Measurements from ENCODE around the gene CDK10.

CDK10 gene

DNA sequence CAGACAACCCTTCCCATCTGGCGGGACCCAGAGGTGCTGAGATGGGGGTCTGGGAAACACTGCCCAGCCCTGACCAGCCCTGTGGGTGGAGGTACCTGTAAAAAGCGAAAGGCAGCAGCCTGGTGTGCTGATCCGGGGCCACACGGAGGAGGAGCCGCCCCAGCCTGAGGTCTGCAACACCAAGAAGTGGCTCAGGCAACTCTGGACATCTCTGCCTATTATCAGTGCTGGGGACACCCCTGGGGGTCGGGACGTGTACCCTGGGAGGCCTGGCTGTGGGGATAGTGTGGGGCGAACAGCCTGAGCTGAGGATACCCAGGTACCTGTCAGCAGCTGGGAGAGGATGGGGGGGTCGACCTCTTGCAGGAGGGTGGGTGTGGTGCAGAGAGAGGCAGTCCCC lies 52.9 kb downstream of the CDK10 start:
- H4K20me1 ChIP-seq, result peaks cover 69% of the 10 kb centered on the region
- H3K27ac ChIP-seq, result no peak overlapping the region
- H3K36me3 ChIP-seq, result peaks cover 100% of the 10 kb centered on the region
- no peaks in the 10 kb centered on the region for H3K9me3 ChIP-seq
- no peaks in the 10 kb centered on the region for H3K27me3 ChIP-seq
- H3K9ac ChIP-seq, result no peak overlapping the region
- H3K4me1 ChIP-seq, result peaks cover 19% of the 10 kb centered on the region
- H3K4me3 ChIP-seq, result no peak overlapping the region
- no peak for TF ChIP-seq Cebpa-rat (IDR thresholded peaks at IDR 0.05)
- H3K4me2 ChIP-seq, result no peak overlapping the region

DNA sequence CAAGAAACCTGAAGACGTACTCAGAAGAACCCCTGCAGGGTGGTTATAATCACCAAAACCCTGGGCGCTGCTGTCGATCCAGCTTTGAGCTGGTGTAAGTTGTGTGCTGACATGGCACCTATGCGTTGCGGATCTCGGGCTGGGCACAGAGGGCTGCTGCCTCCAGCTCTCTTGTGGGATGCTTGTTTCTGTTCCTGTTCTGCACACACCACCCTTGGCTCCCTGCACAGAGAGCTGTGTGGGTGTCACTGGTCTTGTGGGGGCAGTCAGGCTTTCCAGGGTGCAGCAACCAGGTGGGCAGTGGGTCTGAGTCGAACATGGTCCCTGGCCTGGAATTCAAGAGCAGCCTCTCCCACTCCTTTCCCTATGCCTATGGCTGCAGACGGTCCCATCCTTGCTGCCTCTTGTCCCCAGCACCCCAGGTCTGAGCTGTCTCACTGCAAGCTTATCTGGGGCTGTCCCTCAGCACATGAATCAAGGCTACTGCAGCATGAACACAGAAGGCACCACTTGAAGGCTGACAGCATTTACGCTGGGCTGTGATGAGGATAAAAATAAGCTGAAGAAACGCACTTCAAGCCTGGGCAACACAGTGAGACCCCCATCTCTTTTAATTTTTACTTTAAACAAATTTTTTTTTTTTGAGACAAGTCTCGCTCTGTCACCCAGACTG lies 55.0 kb downstream of the CDK10 start:
- no peak overlapping the region for H3K4me3 ChIP-seq
- H3K9me3 ChIP-seq, result no peaks in the 10 kb centered on the region
- peaks cover 48% of the 10 kb centered on the region for H4K20me1 ChIP-seq
- no peak overlapping the region for H3K27ac ChIP-seq
- no peak for TF ChIP-seq Cebpa-rat (IDR thresholded peaks at IDR 0.05)
- H3K4me1 ChIP-seq, result peaks cover 18% of the 10 kb centered on the region
- H3K9ac ChIP-seq, result no peak overlapping the region; the same call in 1 of the 2 replicates
- H3K27me3 ChIP-seq, result no peaks in the 10 kb centered on the region
- peaks cover 100% of the 10 kb centered on the region for H3K36me3 ChIP-seq
- H3K4me2 ChIP-seq, result no peak overlapping the region

DNA sequence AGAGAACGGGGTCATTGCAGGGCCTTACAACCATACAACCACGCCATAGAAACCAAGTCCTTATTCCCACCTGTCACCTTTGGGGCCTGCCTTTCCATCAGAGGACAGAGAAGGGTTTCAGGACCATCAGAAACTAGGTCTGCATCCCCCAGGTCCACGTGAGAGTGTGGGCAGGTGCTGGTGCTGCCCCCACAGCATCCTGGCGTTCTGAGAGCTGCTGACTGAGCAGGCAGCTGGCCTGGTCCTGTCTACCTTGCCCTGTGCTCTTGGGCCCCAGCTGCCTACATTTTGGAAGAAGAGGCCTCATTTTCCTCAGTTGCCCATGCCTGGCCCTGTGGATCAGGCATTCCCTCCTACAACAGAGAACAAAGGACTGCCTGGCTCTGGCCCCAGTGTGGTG lies 56.5 kb downstream of the CDK10 start:
- Histone ChIP-seq H3K27ac (peak overlapping the region; percentile 18; the same call in 1 of the 2 replicates), H3K9me3 (no peaks in the 10 kb centered on the region), H3K36me3 (peaks cover 100% of the 10 kb centered on the region), H3K4me3 (no peak overlapping the region), H3K9ac (peak overlapping the region; percentile 21; the same call in 1 of the 2 replicates), H3K4me2 (no peak overlapping the region), H3K4me1 (peaks cover 3% of the 10 kb centered on the region), H4K20me1 (peaks cover 34% of the 10 kb centered on the region), H3K27me3 (no peaks in the 10 kb centered on the region)
- no peak for TF ChIP-seq Cebpa-rat (IDR thresholded peaks at IDR 0.05)

DNA sequence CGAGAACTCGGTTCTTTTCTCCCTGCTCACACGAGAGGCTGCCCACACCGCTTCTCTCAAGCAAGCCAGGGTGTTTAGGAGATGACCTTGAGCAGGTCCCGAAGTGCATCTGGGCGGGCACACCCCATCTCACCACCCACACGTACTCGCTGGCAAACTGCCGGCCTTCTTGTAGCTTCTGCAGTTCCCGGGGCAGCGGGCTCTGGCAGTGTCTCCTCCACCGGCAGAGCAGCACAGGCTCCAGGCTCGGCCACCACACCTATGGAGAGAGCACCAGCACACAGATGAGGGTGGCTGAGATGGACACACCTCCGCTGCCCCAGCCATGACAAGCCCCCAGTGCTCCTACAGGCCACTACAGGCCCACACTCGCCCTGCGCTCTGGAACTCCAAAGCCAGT lies 58.3 kb downstream of the CDK10 start:
- Histone ChIP-seq H3K27me3 (no peaks in the 10 kb centered on the region), H3K4me2 (no peak overlapping the region), H3K4me3 (no peak overlapping the region), H3K4me1 (peaks cover 5% of the 10 kb centered on the region; the same call in 1 of the 2 replicates), H3K36me3 (peaks cover 100% of the 10 kb centered on the region), H3K27ac (no peak overlapping the region), H3K9me3 (no peaks in the 10 kb centered on the region), H4K20me1 (peaks cover 15% of the 10 kb centered on the region), H3K9ac (no peak overlapping the region)
- TF ChIP-seq Cebpa-rat (IDR thresholded peaks at IDR 0.05), result no peak

Data from BLaER1 (cell line).